Measurements from ENCODE around the gene TGIF2.

The TGIF2 gene

DNA sequence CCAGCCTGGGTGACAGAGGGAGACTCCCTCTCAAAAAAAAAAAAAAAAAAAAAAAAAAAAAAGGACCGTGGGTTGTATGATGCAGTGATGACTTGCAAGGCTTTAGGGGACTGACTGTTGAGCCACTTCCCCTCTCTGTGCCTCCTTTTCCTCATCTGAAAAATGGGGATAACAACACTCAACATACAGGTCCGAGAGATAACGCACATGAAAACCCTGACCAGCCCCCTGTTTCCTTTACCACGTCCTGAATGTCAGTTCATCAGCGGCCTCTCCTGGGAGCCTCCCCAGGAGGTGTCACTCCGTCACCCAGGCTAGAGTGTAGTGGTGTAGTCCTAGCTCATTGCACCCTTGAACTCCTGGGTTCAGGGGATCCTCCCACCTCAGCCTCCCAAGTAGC is 68.7 kb downstream of the TGIF2 start:
- Histone ChIP-seq H3K36me3 (ENCODE audit: control insufficient read depth in 2 of 2, insufficient read depth in 1 of 2, low read length in 2 of 2) (no peaks in the 10 kb centered on the region), H3K9me3 (ENCODE audit: control insufficient read depth, insufficient read depth, low read depth, low read length) (no peaks in the 10 kb centered on the region), H3K4me1 (ENCODE audit: control insufficient read depth, insufficient read depth, low read length) (no peaks in the 10 kb centered on the region), H3K27ac (ENCODE audit: extremely low read depth, low read depth, low read length) (no peak overlapping the region), H3K4me3 (ENCODE audit: low read depth, low read length) (no peak overlapping the region)
- TF ChIP-seq ZNF626 (tag by site-specific recombination; IDR thresholded peaks at IDR 0.05) = no peak
- TF ChIP-seq, protein P1, sequence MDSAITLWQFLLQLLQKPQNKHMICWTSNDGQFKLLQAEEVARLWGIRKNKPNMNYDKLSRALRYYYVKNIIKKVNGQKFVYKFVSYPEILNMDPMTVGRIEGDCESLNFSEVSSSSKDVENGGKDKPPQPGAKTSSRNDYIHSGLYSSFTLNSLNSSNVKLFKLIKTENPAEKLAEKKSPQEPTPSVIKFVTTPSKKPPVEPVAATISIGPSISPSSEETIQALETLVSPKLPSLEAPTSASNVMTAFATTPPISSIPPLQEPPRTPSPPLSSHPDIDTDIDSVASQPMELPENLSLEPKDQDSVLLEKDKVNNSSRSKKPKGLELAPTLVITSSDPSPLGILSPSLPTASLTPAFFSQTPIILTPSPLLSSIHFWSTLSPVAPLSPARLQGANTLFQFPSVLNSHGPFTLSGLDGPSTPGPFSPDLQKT (IDR thresholded peaks at IDR 0.05; ENCODE audit: borderline replicate concordance, low read depth, low read length) = no peak
- TF ChIP-seq, protein P2, sequence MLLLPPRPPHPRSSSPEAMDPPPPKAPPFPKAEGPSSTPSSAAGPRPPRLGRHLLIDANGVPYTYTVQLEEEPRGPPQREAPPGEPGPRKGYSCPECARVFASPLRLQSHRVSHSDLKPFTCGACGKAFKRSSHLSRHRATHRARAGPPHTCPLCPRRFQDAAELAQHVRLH (tag by site-specific recombination; IDR thresholded peaks at IDR 0.05) = no peak
- TF ChIP-seq, protein P3, sequence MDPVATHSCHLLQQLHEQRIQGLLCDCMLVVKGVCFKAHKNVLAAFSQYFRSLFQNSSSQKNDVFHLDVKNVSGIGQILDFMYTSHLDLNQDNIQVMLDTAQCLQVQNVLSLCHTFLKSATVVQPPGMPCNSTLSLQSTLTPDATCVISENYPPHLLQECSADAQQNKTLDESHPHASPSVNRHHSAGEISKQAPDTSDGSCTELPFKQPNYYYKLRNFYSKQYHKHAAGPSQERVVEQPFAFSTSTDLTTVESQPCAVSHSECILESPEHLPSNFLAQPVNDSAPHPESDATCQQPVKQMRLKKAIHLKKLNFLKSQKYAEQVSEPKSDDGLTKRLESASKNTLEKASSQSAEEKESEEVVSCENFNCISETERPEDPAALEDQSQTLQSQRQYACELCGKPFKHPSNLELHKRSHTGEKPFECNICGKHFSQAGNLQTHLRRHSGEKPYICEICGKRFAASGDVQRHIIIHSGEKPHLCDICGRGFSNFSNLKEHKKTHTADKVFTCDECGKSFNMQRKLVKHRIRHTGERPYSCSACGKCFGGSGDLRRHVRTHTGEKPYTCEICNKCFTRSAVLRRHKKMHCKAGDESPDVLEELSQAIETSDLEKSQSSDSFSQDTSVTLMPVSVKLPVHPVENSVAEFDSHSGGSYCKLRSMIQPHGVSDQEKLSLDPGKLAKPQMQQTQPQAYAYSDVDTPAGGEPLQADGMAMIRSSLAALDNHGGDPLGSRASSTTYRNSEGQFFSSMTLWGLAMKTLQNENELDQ (tag by site-specific recombination; IDR thresholded peaks at IDR 0.05; ENCODE audit: low read depth) = no peak
- no peak for TF ChIP-seq ZNF544 (tag by site-specific recombination; IDR thresholded peaks at IDR 0.05)
- TF ChIP-seq, protein P4, sequence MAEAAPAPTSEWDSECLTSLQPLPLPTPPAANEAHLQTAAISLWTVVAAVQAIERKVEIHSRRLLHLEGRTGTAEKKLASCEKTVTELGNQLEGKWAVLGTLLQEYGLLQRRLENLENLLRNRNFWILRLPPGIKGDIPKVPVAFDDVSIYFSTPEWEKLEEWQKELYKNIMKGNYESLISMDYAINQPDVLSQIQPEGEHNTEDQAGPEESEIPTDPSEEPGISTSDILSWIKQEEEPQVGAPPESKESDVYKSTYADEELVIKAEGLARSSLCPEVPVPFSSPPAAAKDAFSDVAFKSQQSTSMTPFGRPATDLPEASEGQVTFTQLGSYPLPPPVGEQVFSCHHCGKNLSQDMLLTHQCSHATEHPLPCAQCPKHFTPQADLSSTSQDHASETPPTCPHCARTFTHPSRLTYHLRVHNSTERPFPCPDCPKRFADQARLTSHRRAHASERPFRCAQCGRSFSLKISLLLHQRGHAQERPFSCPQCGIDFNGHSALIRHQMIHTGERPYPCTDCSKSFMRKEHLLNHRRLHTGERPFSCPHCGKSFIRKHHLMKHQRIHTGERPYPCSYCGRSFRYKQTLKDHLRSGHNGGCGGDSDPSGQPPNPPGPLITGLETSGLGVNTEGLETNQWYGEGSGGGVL (tag by site-specific recombination; IDR thresholded peaks at IDR 0.05) = no peak
- TF ChIP-seq ZNF791 (tag by site-specific recombination; IDR thresholded peaks at IDR 0.05) = no peak
- TF ChIP-seq, protein P5, sequence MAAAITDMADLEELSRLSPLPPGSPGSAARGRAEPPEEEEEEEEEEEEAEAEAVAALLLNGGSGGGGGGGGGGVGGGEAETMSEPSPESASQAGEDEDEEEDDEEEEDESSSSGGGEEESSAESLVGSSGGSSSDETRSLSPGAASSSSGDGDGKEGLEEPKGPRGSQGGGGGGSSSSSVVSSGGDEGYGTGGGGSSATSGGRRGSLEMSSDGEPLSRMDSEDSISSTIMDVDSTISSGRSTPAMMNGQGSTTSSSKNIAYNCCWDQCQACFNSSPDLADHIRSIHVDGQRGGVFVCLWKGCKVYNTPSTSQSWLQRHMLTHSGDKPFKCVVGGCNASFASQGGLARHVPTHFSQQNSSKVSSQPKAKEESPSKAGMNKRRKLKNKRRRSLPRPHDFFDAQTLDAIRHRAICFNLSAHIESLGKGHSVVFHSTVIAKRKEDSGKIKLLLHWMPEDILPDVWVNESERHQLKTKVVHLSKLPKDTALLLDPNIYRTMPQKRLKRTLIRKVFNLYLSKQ (tag by site-specific recombination; IDR thresholded peaks at IDR 0.05; ENCODE audit: borderline replicate concordance) = no peak
- TF ChIP-seq, protein P6, sequence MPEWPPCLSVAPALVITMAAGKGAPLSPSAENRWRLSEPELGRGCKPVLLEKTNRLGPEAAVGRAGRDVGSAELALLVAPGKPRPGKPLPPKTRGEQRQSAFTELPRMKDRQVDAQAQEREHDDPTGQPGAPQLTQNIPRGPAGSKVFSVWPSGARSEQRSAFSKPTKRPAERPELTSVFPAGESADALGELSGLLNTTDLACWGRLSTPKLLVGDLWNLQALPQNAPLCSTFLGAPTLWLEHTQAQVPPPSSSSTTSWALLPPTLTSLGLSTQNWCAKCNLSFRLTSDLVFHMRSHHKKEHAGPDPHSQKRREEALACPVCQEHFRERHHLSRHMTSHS (tag by site-specific recombination; IDR thresholded peaks at IDR 0.05) = no peak
- TF ChIP-seq ZNF16 (tag by site-specific recombination; IDR thresholded peaks at IDR 0.05; ENCODE audit: low read depth) = no peak
- no peak for TF ChIP-seq ZNF707 (tag by site-specific recombination; IDR thresholded peaks at IDR 0.05)
- no peak for TF ChIP-seq ZNF155 (tag by site-specific recombination; IDR thresholded peaks at IDR 0.05)
- TF ChIP-seq ZNF292 (tag by site-specific recombination; IDR thresholded peaks at IDR 0.05; ENCODE audit: borderline replicate concordance, low read depth) = no peak
- ChIA-PET POLR2A (no interaction called here), CTCF (no interaction called here)
